ENCODE measurements around the gene C16orf95.
"Not testable (repeated sequence)": the region's sequence is repeated elsewhere in the genome, so short reads cannot be mapped to it uniquely, and the experiment has no call there.

Gene C16orf95

GRCh38 chr16:87346517-87347060 lies 29.4 kb upstream of the C16orf95 start:
- DNase-seq: no peak

- DNase-seq: no peak
Observed at GRCh38 chr16:87345726-87346424, 28.7 kb upstream of the C16orf95 start.

- DNase-seq: peak; percentile 69
Observed at GRCh38 chr16:87344931-87345631, 27.9 kb upstream of the C16orf95 start.

- no peak for DNase-seq
Observed at GRCh38 chr16:87344165-87344930, 27.2 kb upstream of the C16orf95 start.

GRCh38 chr16:87343753-87344050 lies 26.5 kb upstream of the C16orf95 start:
- no peak for DNase-seq

- DNase-seq: no peak
Observed at GRCh38 chr16:87342978-87343752, 26.0 kb upstream of the C16orf95 start.

- no peak for DNase-seq
Observed at GRCh38 chr16:87342504-87342903, 25.3 kb upstream of the C16orf95 start.

- no peak for DNase-seq
Observed at GRCh38 chr16:87340198-87340597, 23.0 kb upstream of the C16orf95 start.

GRCh38 chr16:87339724-87340105 lies 22.5 kb upstream of the C16orf95 start:
- DNase-seq: not testable (repeated sequence)

GRCh38 chr16:87339086-87339723 lies 22.0 kb upstream of the C16orf95 start:
- no peak for DNase-seq

GRCh38 chr16:87338155-87338765 lies 21.1 kb upstream of the C16orf95 start:
- no peak for DNase-seq

GRCh38 chr16:87337262-87337771 lies 20.1 kb upstream of the C16orf95 start:
- DNase-seq: no peak

GRCh38 chr16:87336434-87337240 lies 19.4 kb upstream of the C16orf95 start:
- DNase-seq: no peak

- DNase-seq: no peak
Observed at GRCh38 chr16:87335625-87336433, 18.6 kb upstream of the C16orf95 start.

GRCh38 chr16:87334651-87335624 lies 17.7 kb upstream of the C16orf95 start:
- DNase-seq: no peak

GRCh38 chr16:87333581-87334331 lies 16.6 kb upstream of the C16orf95 start:
- DNase-seq: no peak

- no peak for DNase-seq
Observed at GRCh38 chr16:87333101-87333500, 15.9 kb upstream of the C16orf95 start.

GRCh38 chr16:87332150-87332549 lies 15.0 kb upstream of the C16orf95 start:
- DNase-seq: no peak
